ENCODE results near the gene TMEM132C. TPM values are rescaled to one million over a fixed set of nuclear protein-coding genes. Genes with fewer than 3 reads are reported as not detected.

Gene TMEM132C
- total RNA-seq, 2 donors from 2014 or later, result 0.46 to 5.3 TPM

DNA sequence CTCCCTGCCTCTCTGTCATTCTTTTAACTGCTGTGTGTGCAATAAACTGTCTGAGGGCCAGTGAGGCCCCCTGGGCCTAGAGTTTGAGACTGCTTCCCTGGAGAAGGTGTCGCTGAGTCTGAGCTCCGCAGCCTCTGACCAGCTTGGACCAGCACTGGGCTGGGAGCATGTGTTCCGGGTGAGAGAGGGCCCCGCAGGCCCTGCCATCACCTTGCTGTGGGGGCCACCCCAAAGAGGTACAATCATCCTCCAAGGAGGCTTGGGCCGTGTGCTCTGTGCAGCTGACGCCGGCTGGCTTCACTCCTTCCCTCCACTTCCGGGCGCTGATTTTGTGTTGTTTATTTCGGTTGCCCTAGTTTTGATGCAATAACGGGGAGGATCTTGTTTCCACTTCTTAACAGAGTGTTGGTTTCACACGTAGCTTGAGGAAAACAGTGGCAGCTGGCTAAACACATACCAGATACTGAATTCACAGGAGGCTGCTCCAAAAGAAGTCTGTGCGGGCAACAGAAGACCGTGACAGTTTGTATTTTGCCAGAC lies 121.6 kb downstream of the TMEM132C start:
- Histone ChIP-seq H3K36me3 (no peaks in the 10 kb centered on the region), H3K4me1 (replicated peaks) (no peaks in the 10 kb centered on the region), H3K4me3 (no peak overlapping the region), H3K9me3 (no peaks in the 10 kb centered on the region), H3K27me3 (replicated peaks; ENCODE audit: insufficient read depth) (no peaks in the 10 kb centered on the region), H3K27ac (no peak overlapping the region)
- TF ChIP-seq POLR2AphosphoS5 (IDR thresholded peaks at IDR 0.05) (no peak), POLR2A (IDR thresholded peaks at IDR 0.05) (no peak), CTCF (IDR thresholded peaks at IDR 0.05) (no peak)
- WGBS, result 44% methylated on average over 14 of the region's 14 CpGs
- no peak for DNase-seq (ENCODE audit: low spot score)
- intact Hi-C loops (cut with DNase I), result loop anchor here (10.0 kb wide), 1 partner anchor 124 kb away; the partner anchor contains the start of gene TMEM132C

DNA sequence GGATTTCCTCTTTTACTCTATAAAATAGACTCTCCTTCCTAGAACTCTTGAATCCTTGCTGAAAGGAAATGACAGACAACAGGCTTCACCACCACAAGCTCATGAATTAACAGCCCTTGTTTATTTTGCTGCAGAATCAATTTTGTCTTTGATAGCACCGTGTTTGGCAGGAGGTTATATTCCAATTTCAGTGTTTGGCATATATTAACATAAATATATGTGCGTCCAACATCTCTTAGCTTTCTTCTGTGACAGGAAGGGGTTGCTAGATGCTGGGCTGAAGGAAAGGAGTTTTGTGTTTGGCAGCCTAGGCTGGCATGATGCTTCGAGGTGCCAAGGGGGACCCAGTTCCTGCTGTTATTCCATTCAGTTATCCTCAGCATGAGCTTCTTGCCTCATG lies 126.4 kb downstream of the TMEM132C start:
- Histone ChIP-seq H3K9me3 (no peaks in the 10 kb centered on the region), H3K4me3 (no peak overlapping the region), H3K27ac (no peak overlapping the region), H3K4me1 (replicated peaks) (no peaks in the 10 kb centered on the region), H3K36me3 (no peaks in the 10 kb centered on the region), H3K27me3 (replicated peaks; ENCODE audit: insufficient read depth) (no peaks in the 10 kb centered on the region)
- WGBS, result 81% methylated on average over 3 of the region's 3 CpGs
- DNase-seq (ENCODE audit: low spot score), result no peak
- intact Hi-C loops (cut with DNase I), result no loop called here
- TF ChIP-seq CTCF (IDR thresholded peaks at IDR 0.05) (no peak), POLR2A (IDR thresholded peaks at IDR 0.05) (no peak), POLR2AphosphoS5 (IDR thresholded peaks at IDR 0.05) (no peak)

DNA sequence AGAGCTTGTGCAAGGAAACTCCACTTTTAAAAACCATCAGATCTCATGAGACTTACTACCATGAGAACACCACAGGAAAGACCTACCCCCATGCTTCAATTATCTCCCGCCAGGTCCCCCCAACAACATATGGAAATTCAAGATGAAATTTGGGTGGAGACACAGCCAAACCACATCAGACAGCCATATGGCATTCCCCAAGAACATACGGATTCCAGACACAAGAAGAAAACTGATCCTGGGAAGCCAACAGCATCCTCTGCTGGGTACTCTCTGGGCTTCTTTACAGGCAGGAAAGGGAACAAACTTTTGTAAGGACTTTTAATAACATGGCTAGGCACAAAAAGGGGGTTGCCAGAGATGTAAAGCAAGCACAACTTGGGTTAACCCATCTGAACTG lies 127.2 kb downstream of the TMEM132C start:
- no peak for DNase-seq (ENCODE audit: low spot score)
- Histone ChIP-seq H3K27ac (no peak overlapping the region), H3K36me3 (no peaks in the 10 kb centered on the region), H3K4me3 (no peak overlapping the region), H3K27me3 (replicated peaks; ENCODE audit: insufficient read depth) (no peaks in the 10 kb centered on the region), H3K9me3 (no peaks in the 10 kb centered on the region), H3K4me1 (replicated peaks) (no peaks in the 10 kb centered on the region)
- 95% methylated on average over 2 of the region's 2 CpGs for WGBS
- intact Hi-C loops (cut with DNase I), result no loop called here
- no peak for TF ChIP-seq CTCF (IDR thresholded peaks at IDR 0.05)
- no peak for TF ChIP-seq POLR2A (IDR thresholded peaks at IDR 0.05)
- no peak for TF ChIP-seq POLR2AphosphoS5 (IDR thresholded peaks at IDR 0.05)

DNA sequence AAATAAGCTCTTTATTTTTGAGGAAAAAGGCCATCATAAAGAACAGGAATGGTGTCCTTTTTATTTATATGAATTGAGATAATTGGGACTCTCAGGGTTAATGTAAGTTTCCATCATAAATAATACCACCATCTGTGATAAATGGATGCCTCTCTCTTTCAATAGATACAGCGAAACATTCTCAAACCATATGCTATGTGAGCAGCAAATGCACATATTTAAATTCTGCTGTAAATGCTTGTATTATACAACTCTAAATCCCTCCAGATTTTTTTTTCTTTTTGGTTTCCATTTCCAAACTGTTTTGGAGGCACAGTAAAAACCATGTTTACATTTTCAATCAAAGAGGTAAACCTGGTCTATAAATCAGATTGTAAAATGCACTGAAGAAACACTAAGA lies 132.3 kb downstream of the TMEM132C start:
- 76% methylated on average over 1 of the region's 1 CpG for WGBS
- Histone ChIP-seq H3K36me3 (no peaks in the 10 kb centered on the region), H3K4me1 (replicated peaks) (no peaks in the 10 kb centered on the region), H3K9me3 (no peaks in the 10 kb centered on the region), H3K27me3 (replicated peaks; ENCODE audit: insufficient read depth) (no peaks in the 10 kb centered on the region), H3K4me3 (no peak overlapping the region), H3K27ac (no peak overlapping the region)
- intact Hi-C loops (cut with DNase I), result no loop called here
- DNase-seq (ENCODE audit: low spot score), result no peak
- TF ChIP-seq POLR2A (IDR thresholded peaks at IDR 0.05) (no peak), CTCF (IDR thresholded peaks at IDR 0.05) (no peak), POLR2AphosphoS5 (IDR thresholded peaks at IDR 0.05) (no peak)

- no peak for TF ChIP-seq POLR2AphosphoS5 (IDR thresholded peaks at IDR 0.05)
- TF ChIP-seq CTCF (IDR thresholded peaks at IDR 0.05), result no peak
- no peak for TF ChIP-seq POLR2A (IDR thresholded peaks at IDR 0.05)
- Histone ChIP-seq H3K36me3 (no peaks in the 10 kb centered on the region), H3K9me3 (no peaks in the 10 kb centered on the region), H3K4me1 (replicated peaks) (no peaks in the 10 kb centered on the region), H3K27ac (no peak overlapping the region), H3K27me3 (replicated peaks; ENCODE audit: insufficient read depth) (no peaks in the 10 kb centered on the region), H3K4me3 (no peak overlapping the region)
- intact Hi-C loops (cut with DNase I), result no loop called here
- 38% methylated on average over 16 of the region's 16 CpGs for WGBS
- no peak for DNase-seq (ENCODE audit: low spot score)
These were observed 135.7 kb downstream of the TMEM132C start for GRCh38 chr12:128402486-128403243.
